ENCODE measurements around the gene ZNF282. TPM values are rescaled to one million over a fixed set of nuclear protein-coding genes. Genes with fewer than 3 reads are reported as not detected.
"Not testable (repeated sequence)": the region's sequence is repeated elsewhere in the genome, so short reads cannot be mapped to it uniquely, and the experiment has no call there.

The ZNF282 gene
- total RNA-seq, 1 donor from 2014 or later, result 32.0 TPM

- no peak for DNase-seq (ENCODE audit: low read depth)
- Histone ChIP-seq H3K36me3 (ENCODE audit: control insufficient read depth, insufficient read depth, low read length) (no peaks in the 10 kb centered on the region), H3K4me3 (ENCODE audit: low read depth, low read length) (no peak overlapping the region), H3K27me3 (ENCODE audit: control insufficient read depth, insufficient read depth, low read length) (no peaks in the 10 kb centered on the region)
- no peak for TF ChIP-seq CTCF (IDR thresholded peaks at IDR 0.05; ENCODE audit: insufficient read depth, low read length, poor library complexity, severe bottlenecking)
Measured at GRCh38 chr7:149226840-149227494, 31.6 kb downstream of the ZNF282 start.

GRCh38 chr7:149228831-149229471, 33.6 kb downstream of the ZNF282 start:
- no peak overlapping the region for H3K4me3 ChIP-seq (ENCODE audit: low read depth, low read length)
- H3K36me3 ChIP-seq (ENCODE audit: control insufficient read depth, insufficient read depth, low read length), result no peaks in the 10 kb centered on the region
- no peak for TF ChIP-seq CTCF (IDR thresholded peaks at IDR 0.05; ENCODE audit: insufficient read depth, low read length, poor library complexity, severe bottlenecking)
- H3K27me3 ChIP-seq (ENCODE audit: control insufficient read depth, insufficient read depth, low read length), result no peaks in the 10 kb centered on the region
- no peak for DNase-seq (ENCODE audit: low read depth)

GRCh38 chr7:149229526-149229925, 34.2 kb downstream of the ZNF282 start:
- no peak for DNase-seq (ENCODE audit: low read depth)
- no peak for TF ChIP-seq CTCF (IDR thresholded peaks at IDR 0.05; ENCODE audit: insufficient read depth, low read length, poor library complexity, severe bottlenecking)
- H3K36me3 ChIP-seq (ENCODE audit: control insufficient read depth, insufficient read depth, low read length), result no peaks in the 10 kb centered on the region
- no peaks in the 10 kb centered on the region for H3K27me3 ChIP-seq (ENCODE audit: control insufficient read depth, insufficient read depth, low read length)
- H3K4me3 ChIP-seq (ENCODE audit: low read depth, low read length), result no peak overlapping the region

- H3K27me3 ChIP-seq (ENCODE audit: control insufficient read depth, insufficient read depth, low read length), result no peaks in the 10 kb centered on the region
- TF ChIP-seq CTCF (IDR thresholded peaks at IDR 0.05; ENCODE audit: insufficient read depth, low read length, poor library complexity, severe bottlenecking), result no peak
- DNase-seq (ENCODE audit: low read depth), result no peak
- H3K36me3 ChIP-seq (ENCODE audit: control insufficient read depth, insufficient read depth, low read length), result no peaks in the 10 kb centered on the region
- H3K4me3 ChIP-seq (ENCODE audit: low read depth, low read length), result no peak overlapping the region
Measured at GRCh38 chr7:149232362-149232761, 37.0 kb downstream of the ZNF282 start.

GRCh38 chr7:149233655-149234204, 38.4 kb downstream of the ZNF282 start:
- not testable (repeated sequence) for H3K4me3 ChIP-seq (ENCODE audit: low read depth, low read length); H3K27me3 ChIP-seq (ENCODE audit: control insufficient read depth, insufficient read depth, low read length)
- DNase-seq (ENCODE audit: low read depth), result peak; percentile 56

GRCh38 chr7:149237502-149237901, 42.2 kb downstream of the ZNF282 start:
- no peak for TF ChIP-seq CTCF (IDR thresholded peaks at IDR 0.05; ENCODE audit: insufficient read depth, low read length, poor library complexity, severe bottlenecking)

More at GRCh38 chr7:149233655-149234204, 38.4 kb downstream of the ZNF282 start:
- H3K36me3 ChIP-seq (ENCODE audit: control insufficient read depth, insufficient read depth, low read length), result not testable (repeated sequence)

More at GRCh38 chr7:149237502-149237901, 42.2 kb downstream of the ZNF282 start:
- Histone ChIP-seq H3K36me3 (ENCODE audit: control insufficient read depth, insufficient read depth, low read length) (no peaks in the 10 kb centered on the region), H3K27me3 (ENCODE audit: control insufficient read depth, insufficient read depth, low read length) (no peaks in the 10 kb centered on the region), H3K4me3 (ENCODE audit: low read depth, low read length) (no peak overlapping the region)
- no peak for DNase-seq (ENCODE audit: low read depth)
